HG03064 (cell line): ENCODE measurements around the gene MAGI1.
"Not testable (repeated sequence)": the region's sequence is repeated elsewhere in the genome, so short reads cannot be mapped to it uniquely, and the experiment has no call there.

Experiments used
- ATAC-seq: cut with Tn5 transposase; IDR thresholded peaks from one replicate; pipeline ENCODE4 v1.9.1; 2021; ENCODE audit warnings: low read depth; ENCODE audit not compliant: unreplicated experiment

Gene MAGI1

DNA sequence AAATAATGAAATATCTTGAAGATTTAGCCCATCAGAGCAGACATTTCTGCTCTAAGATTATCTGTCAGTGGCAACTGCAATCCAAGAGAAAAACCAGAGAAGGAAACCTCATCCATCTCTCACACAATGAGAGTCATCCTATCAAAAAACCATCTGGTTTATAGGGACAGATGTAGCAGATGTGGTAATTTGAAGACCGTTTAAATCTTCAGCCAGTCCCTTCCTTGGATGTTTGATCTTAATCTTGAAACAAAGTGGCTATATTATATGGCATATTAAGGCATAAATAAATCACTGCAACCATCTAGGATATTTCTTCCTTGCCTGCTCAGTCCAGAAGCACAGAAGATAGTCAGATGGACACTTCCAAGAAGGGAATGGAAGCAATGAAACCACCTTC lies 305.3 kb downstream of the MAGI1 start:
- no peak for ATAC-seq

DNA sequence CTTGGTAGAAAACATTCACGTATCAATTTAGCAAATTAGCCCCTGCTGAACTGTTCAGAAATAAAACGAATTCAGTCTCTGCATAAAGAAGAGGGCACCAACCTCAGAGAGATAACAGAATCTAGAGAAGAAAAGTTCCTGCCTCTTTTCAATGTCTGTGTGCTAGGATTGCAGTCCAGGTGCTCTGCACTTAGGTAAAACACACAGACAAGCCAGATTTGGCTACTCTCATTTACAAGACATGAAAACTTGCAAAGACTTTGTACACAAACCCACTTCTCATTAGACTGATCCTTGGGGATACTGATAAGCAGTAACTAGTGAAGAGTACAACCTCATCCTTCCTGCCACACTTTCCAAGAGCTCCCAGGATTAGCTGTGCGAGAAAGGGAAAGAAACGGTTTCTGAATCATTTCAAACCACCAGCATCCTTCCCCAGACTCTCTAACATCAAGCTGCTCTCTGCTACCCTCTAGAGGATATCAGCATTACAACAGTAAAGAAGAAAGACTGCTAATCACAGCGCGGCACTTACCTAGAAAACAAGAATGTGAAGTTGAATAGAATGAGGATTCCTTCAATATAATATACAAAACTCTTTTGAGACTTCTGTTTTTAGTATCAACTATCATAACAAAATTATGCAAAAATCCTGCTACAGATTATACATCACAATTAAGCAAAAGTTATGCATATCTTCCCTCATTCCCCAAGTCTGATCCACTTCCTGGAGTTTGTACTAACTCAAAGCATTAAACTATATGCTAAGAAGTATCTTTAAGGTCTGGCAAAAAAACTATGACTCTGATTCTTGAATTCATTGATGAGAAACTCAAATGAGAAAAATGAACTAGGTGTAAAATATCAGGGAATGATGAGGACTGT lies 306.4 kb downstream of the MAGI1 start:
- ATAC-seq = peak; percentile 85

DNA sequence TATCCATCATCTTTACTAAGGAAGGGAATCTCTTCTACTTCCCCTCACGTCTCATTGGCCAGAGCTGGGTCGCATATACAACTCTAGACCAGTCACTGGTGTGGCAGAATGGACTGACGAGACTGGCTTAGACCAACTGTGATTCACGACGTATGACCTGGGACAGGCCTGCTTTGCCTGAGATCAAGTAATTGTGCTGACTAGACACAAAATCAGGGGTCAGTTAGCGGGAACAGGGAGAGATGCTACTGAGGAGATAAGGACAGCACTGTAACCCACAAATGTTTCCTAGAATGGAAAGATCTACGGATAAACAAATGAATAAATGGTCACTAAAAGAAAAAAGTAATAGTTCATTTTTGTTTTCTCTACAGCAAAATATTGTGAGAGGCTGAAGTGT lies 308.3 kb downstream of the MAGI1 start:
- no peak for ATAC-seq

DNA sequence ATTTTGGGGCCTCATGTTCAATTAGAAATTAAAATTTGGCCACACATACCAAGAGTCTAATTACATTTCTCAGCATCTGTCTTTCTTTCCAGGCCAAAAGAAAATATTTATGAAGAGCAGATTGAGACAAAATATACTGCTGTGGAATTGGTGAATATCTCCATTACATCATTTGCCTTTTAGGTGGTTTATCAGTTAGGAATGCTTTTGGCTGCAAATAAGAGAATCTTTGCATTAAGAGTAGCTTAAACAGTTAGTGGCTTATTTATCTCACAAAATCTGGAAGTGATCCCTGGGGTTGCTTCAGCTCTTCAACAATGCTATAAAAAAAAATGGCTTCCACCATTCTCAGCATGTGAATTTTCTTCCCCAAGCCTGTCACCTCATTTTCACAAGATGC lies 308.7 kb downstream of the MAGI1 start:
- ATAC-seq = no peak

DNA sequence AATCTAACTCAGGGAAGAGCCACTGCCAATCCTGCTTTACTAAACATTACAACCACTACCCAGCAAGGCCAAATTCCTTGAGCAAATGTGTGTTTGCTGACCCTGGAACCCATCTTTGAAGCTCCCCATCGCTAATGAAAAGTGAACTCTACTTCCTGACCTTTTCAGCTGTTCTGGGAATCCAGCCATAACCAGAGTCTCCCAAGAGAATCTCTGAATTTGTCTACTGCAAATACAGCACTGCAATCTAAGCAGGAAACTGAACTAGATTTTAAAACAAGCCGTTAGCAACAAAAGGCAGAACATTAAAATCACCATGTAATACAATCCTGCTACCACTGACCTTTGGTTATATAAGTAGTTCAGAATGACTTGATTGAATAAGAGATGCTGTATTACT lies 309.2 kb downstream of the MAGI1 start:
- no peak for ATAC-seq

DNA sequence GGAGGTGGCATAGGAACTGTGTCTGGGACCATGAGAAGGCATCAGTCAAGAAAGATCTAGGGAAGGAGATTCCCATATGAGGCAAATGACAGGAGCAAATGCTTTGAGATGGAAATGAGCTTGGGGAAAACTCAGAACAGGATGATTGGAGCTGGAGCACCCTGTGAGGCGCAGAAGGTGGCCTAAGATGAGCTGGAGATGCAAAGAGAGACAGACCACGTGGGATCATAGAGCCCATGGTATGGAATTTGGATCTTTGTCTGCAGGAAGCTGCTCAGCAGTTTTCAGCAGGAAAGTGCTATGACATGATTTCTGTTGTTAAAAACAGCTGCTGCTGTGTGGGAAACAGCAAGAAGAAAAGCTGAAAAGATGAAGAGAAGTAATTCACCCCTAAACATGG lies 310.6 kb downstream of the MAGI1 start:
- no peak for ATAC-seq

DNA sequence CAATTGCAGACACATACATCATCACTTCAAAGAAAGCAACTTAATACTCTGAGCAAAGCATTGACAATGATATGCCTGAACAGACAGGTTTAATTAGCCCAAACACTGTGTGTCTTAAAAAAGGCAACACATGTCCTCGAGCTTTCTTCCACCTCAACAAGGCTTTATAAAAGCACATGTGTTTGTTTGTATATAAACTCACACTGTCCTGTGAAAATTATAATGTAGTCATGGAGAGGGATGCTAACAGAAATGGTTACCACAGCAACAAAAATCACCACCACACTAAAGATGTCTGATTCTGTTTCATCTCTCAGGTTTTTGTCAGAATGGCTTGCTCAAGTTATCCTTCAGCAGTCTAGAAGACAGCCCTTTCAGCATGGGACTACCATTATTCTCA lies 314.7 kb downstream of the MAGI1 start:
- ATAC-seq = no peak

DNA sequence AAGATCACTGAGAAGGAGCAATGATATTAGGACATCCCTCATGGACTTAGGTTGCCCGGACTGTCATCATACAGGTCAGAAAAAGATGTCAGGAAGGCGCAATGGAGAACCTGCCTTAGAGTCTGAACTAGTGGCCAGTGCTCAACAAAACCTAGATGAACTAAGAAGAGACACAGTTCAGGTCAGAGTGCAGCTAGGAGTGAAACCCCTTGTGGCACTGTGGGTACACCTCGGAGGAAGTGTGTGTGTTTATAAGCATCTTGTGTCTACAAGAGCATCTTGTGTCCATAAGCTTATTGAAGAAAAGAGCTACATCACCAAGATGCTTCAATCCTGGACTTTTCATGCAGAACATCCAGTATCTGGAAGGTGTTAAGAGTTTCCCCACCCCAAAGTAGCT lies 315.7 kb downstream of the MAGI1 start:
- no peak for ATAC-seq

DNA sequence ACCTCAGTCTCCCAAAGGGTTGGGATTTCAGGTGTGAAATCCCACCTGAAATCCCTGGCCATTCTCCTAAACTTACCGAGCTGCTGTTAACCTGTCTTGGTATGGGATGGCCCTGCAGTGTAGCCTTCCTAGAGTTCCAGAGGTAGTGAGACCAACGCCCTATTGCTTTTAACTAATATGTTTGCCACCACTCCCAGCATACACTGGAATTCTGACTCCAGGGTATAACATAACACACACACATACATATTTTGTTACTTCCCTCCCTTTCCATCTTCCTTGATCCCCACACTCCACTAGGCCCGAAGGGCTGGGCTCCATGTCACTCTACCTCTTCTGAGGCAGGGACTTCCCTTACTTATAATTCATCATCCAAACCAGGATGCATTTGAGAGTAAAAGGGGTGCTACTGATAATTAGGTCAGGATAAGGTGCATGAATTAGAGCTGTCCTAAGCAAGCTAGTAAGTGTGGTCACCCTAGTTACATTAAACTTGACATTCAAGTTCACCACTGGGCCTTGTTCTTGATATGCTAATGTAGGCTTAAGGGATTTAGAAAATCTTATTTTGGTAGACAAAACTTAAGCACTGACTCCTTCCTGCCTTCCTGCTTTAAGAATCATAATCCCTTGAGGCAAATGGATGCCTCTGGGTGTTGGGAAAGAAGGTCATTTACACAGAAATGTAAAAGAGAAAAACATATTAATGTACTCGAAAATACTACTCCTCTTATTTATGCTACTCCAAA lies 317.6 kb downstream of the MAGI1 start:
- no peak for ATAC-seq

DNA sequence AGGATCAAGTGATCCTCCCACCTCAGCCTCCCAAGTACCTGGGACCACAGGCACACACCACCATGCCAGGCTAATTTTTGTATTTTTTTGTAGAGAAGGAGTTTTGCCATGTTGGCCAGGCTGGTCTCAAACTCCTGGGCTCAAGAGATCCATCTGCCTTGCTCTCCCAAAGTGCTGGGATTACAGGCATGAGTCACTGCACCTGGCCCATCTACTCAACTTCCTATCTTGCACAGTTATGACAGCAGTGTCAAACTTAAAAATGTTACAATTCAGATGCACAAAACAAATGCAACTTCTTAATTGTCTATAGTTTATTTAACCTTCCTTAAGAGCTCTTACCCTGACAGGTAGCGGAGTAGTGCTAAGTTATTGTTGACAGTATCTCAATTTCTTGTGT lies 319.1 kb downstream of the MAGI1 start:
- not testable (repeated sequence) for ATAC-seq

DNA sequence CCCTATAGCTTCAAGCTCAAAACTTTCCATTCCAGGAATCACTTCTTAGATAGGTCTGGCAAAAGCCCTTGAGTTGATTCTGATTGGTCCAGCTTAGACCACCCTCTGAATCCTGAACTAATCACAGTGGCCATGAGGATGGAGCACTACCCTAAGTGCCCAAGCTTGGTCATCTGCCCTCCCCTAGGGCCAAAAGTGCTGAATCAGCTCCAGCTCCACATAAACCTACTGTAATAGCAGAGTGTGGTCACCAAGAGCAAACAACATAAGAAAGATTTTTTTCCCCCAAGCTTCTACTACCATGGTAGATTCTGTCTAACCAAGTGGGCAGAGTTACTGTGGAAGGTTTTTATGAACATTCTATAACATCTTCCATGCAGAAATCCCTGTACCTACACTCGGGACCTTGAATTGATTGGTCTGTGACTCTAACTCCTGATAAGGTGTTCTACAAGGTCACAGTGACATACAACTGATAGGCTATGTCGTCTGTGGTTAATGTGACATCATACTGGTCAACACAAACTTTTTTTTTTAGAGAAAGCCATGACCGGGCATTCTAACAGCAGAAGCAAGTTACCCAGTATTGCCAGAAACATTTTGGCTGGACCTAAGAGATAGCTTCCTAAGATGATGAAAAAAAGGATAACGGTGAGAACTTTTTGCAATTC lies 320.9 kb downstream of the MAGI1 start:
- no peak for ATAC-seq

DNA sequence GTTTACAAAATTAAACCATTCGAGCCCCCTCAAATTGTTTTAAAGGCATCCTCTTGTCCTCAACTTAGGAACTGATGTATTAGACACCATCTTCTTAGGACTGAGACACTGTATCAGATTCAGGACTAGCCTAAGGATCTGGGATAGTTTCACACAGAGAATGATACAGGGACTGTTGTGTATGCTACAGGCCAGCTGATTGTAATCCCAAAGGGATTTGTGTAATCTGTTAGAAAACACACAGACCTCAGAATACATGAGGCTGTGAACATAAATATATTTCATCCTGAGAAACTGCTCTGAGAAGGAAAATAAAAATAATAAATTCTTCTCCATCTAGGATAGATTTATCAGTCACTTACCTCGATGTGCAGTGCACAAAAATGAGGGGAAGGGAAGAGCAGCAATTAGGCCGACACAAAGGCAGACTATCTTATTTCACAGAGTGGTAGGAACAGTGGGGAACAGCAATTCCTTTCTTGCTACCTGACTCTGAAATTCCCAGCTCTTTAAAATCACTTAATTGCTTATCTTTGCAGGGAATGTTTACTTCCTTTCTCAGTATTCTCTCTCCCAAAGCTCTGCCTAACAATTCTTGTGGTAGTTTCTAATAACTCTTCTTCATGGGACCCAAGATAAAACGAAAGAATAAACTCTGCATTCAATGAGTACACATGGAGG lies 322.5 kb downstream of the MAGI1 start:
- ATAC-seq = no peak

DNA sequence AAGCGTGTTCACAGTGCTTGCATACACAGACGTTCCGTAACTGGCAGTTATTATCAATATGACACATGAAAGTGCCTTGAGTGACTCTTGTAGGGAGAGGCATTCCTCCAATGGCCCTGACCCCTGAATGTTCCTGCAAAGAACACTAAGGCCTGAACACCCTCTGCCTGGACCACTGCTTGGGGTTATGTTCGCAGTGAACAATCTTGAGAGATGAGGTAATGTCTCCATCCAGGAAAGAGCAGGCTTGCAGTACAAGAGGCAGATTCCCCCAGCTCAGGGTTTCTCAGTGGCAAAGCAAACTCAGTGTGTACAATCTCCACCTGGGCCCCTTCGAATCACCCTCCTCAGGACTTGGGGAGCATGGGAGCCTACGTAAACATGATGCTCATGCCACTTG lies 324.6 kb downstream of the MAGI1 start:
- no peak for ATAC-seq

DNA sequence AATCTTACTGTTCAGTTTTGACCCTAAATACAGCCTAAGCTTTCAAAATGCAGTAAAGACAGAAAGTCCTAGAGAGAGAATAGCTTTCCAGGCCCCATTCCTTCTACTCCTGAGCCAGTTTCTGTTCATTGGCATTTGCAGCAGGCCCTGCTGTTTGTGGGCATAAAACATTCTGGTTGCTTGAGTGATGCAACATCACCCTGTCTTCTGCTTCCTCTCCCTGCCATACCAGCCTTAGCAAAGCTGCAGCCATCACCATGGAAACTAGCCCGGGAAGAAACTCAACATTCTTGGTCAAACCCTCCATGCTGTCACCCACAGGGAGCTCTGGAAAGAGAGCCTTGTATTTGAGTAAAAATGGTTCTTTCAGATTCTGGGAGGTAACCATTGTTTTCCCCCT lies 325.7 kb downstream of the MAGI1 start:
- ATAC-seq = no peak

DNA sequence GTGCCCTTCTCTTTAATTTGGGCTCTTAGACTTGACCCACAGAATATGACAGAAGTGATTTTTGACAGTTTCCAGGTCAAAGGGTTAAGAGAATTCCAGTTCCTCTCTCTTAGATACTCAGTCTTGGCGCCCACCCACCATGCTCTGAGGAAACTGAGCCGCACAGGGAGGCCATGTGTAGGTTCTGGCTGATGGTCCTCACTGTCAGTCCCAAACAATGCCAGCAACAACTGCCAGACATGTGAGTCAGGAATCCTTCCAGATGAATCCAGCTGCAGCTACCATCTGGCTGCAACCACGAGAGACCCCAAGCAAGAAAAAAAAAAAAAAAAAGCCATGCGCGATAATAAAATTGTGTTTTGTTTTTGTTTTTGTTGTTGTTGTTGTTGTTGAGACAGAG lies 326.6 kb downstream of the MAGI1 start:
- ATAC-seq = no peak

DNA sequence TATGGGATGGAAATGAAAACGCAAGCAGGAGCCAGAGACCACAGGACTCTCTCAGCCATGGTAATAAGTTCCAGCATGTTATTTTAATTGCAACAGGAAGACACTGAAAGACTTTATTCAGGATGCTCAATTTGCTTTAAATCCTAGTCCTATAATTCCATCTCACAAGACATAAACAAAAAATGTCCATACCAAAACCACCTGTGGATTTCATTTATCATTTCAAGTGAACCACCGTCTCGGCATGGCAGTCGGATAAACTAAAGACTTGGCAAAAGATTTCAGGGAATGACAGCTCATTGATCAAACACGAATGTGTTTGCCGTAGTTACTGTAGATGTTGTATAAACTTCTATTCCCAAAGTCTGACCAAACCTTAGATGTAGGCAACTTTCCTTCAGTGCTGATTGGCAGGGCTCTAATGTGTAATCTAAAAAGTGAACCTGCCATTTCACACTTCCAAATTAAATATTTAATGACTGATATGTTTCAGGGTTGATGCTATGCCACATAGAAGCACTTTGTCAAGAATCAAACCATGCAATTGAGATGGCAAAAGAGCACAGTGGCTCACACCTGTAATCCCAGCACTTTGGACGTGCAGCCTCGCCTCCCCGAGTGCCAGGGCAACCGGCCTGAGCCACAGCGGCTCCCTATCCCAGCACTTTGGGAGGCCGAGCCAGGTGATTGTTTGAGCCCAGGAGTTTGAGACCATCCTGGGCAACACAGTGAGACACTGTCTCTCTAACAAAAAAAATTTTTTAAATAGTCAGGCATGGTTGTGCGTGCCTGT lies 331.7 kb downstream of the MAGI1 start:
- no peak for ATAC-seq

DNA sequence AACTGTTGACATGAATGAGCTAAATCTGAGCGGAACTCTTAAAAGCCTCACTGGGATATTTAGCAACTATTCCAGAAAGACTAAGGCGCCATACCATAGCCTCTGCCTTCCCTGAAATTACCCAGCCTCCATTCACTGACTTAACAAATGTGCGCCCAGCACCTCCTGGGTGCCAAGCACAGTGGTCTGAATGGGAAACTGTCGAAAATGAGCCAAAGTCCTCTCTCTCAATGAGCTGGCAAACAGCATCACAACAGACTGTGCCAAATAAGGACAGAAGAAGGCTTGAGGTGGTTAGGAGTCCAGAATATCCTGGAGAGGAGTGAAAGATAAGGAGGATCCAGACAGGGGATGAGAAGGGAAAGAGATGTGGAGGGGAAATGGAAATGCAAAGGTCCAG lies 332.4 kb downstream of the MAGI1 start:
- no peak for ATAC-seq

DNA sequence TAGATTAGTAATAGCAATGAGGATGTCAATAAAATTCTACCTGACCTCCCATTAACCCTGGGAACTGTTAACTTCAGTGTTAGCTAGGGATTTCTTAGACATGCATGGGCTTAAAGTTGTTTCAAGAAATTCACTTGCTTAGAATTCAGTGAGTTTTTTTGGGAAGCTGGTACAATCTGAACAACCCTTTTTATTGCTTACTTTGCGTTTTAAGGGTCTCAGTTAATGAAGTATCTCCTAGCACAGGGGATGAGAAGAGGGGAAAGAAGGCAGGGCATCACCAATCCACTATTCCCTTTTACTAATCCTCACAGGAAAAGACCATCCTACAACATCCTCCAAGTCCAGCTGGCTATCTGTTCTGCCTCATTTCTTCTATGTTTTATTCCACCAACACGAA lies 334.9 kb downstream of the MAGI1 start:
- ATAC-seq = no peak

DNA sequence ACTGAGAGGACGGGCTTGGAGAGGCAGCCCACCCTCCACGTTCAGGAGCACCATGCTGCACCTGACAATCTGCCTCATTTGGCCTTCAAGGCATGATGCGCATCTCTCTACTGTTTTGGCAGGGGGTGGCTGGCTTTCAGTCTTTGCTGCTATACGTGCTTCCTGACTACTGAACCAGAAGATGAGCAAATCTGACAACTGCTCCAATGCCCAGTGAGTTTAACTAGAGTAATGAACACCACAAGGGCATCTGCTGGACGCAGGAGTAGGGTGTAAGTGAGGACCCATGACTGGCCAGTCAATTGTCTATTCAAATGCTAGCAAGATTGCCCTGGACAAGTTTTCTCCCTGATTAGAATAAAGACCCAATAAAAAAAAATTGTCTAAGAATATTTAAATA lies 335.7 kb downstream of the MAGI1 start:
- no peak for ATAC-seq

DNA sequence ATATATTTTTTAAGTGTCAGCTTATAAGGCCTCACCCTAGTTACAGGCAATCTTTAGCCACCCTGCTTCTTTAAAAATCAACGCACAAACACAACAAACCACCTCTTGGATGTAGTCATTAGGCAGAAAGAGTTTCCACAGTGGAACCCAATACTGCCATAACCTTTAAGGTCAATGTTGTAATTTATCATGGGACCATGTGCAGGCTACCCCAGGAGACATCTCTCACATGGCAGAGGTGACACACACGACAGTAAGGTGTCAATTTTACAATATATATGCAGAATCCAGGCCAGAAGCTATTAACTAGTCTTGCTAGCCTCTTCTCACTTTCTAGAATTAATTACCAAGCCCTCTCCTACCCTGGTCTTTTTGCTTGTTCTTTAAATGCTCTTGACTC lies 336.5 kb downstream of the MAGI1 start:
- no peak for ATAC-seq
